GM12874 (cell line): ENCODE results near the gene UTP3.
A peak's percentile ranks its signal among the peaks of the same experiment; 100 is the strongest.

Experiments
- CTCF ChIP-seq: IDR thresholded peaks from 2 replicates; pipeline ENCODE4 v1.5.1; 2011; ENCODE audit warnings: low read depth, mild to moderate bottlenecking, control low read depth, low read length, moderate library complexity; ENCODE audit not compliant: insufficient read depth

Gene UTP3

GRCh38 chr4:70700712-70701111 is 12.4 kb downstream of the UTP3 start:
- no peak for TF ChIP-seq CTCF

GRCh38 chr4:70701271-70701670 is 12.9 kb downstream of the UTP3 start:
- no peak for TF ChIP-seq CTCF

GRCh38 chr4:70703619-70704214 is 15.4 kb downstream of the UTP3 start:
- no peak for TF ChIP-seq CTCF

- TF ChIP-seq CTCF = peak; percentile 51
Measured at GRCh38 chr4:70704215-70704930, 16.0 kb downstream of the UTP3 start.

- TF ChIP-seq CTCF = no peak
Measured at GRCh38 chr4:70704931-70705182, 16.5 kb downstream of the UTP3 start.

- no peak for TF ChIP-seq CTCF
Measured at GRCh38 chr4:70705183-70706043, 17.1 kb downstream of the UTP3 start.

GRCh38 chr4:70706044-70706461 is 17.7 kb downstream of the UTP3 start:
- TF ChIP-seq CTCF = no peak
